IPS DF 4.7 (cell line): ENCODE measurements around the gene BRIP1.
"Not testable (repeated sequence)": the region's sequence is repeated elsewhere in the genome, so short reads cannot be mapped to it uniquely, and the experiment has no call there.

Experiments
- DNase-seq: peaks from one replicate; pipeline ENCODE4 v3.0.0-alpha.2; 2013; ENCODE audit warnings: low spot score; ENCODE audit errors: extremely low read depth

The BRIP1 gene

DNA sequence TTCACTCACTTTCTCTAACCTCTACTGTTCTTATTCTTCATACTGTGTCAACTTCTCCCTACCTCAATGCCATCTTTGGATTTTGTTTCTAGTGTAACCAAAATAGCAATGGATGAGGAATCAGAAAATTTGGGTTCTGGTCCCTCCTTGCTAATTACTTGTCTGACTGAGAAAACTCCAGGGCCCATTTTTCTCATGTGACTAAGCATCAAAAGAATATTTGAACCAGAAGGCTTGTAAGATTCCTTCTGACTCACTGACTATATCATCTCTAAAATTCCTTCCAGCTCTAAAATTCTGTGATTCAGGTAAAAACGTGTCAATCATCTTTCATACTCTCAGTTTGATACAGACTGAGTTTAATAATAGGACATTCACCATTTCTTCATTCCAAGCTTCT is 57.9 kb downstream of the BRIP1 start:
- no peak for DNase-seq

DNA sequence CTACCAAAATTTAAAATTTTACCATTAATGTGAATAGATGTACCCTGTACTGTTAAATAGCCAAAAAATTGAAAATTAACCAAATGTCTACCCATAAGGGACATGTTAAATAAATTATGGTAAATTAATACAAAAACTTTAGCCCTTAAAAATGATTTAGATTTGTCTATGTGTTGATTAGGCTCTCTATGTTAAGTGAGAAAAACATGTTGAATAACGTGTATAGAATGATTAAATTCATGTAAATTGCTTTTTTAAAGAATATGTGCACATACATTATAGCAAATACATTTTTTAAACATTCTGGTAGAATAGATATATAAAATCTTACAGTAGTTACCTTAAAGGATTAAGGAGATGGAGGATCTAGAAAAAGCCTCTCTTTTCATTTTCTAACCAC is 59.5 kb downstream of the BRIP1 start:
- no peak for DNase-seq

GRCh38 chr17:61803216-61803615 is 60.1 kb downstream of the BRIP1 start:
- no peak for DNase-seq

- no peak for DNase-seq
Measured at GRCh38 chr17:61799812-61800484, 63.4 kb downstream of the BRIP1 start.

GRCh38 chr17:61797283-61797682 is 66.0 kb downstream of the BRIP1 start:
- DNase-seq = no peak

DNA sequence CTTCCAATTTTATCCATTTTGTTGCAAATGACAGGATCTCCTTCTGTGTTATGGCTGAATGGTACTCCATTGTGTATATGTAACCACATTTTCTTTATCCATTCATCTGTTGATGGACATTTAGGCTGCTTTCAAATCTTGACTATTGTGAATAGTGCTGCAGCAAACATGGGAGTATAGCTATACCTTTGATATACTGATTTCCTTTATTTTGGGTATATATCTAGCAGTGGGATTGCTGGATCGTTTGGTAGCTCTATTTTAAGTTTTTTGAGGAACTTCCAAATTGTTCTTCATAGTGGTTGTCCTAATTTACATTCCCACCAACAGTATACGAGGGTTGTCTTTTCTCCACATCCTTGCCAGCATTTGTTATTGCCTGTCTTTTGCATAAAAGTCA is 67.8 kb downstream of the BRIP1 start:
- DNase-seq = no peak

- no peak for DNase-seq
Measured at GRCh38 chr17:61794792-61795191, 68.5 kb downstream of the BRIP1 start.

DNA sequence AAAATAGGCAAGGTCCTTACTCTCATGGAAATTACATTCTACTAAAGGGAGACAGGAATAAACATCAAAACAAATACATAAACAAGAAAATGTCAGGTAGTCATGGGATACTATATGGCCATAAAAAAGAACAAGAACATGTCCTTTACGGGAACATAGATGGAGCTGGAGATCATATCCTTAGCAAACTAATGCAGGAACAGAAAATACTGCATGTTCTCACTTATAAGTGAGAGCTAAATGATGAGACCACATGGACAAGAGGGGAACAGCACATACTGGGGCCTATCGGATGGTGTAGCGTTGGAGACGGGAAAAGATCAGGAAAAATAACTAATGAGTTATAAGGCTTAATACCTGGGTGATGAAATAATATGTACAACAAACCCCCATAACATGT is 69.1 kb downstream of the BRIP1 start:
- DNase-seq = no peak

- DNase-seq = no peak
Measured at GRCh38 chr17:61793565-61793964, 69.8 kb downstream of the BRIP1 start.

GRCh38 chr17:61789872-61790271 is 73.5 kb downstream of the BRIP1 start:
- no peak for DNase-seq

DNA sequence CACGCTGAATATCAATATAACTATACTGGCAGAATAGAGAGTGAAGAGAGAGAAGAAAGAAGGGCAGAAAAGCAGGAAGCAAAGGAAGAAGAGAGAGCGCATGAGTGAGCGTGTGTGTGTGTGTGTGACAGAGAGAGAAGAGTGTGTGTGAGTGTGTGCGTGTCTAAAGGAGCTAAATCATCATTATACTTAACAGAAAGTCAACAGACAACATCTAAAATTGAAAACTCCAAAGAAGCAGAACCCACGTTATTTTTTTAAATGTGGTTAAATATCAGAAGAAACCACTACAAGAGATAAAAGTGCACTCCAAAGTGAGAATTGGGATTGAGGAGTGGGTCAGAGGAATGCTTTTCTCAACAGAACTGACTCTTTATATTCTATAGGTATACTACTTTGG is 77.2 kb downstream of the BRIP1 start:
- no peak for DNase-seq

DNA sequence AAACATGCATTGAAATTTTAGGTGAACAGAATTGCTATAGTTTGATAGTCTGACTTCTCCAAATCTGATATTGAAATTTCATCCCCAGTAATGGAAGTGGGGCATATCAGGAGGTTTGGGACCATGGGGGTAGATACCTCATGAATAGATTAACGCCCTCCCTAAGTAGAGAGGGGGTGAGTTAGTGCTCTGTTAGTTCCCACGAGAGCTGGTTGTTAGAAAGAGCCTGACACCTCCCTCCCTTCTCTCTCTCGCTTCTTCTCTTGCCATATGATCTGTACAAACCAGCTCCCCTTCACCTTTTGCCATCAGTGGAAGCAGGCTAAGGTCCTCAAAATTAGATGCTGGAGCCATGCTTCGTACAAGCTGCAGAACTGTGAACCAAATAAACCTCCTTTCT is 78.8 kb downstream of the BRIP1 start:
- DNase-seq = no peak

DNA sequence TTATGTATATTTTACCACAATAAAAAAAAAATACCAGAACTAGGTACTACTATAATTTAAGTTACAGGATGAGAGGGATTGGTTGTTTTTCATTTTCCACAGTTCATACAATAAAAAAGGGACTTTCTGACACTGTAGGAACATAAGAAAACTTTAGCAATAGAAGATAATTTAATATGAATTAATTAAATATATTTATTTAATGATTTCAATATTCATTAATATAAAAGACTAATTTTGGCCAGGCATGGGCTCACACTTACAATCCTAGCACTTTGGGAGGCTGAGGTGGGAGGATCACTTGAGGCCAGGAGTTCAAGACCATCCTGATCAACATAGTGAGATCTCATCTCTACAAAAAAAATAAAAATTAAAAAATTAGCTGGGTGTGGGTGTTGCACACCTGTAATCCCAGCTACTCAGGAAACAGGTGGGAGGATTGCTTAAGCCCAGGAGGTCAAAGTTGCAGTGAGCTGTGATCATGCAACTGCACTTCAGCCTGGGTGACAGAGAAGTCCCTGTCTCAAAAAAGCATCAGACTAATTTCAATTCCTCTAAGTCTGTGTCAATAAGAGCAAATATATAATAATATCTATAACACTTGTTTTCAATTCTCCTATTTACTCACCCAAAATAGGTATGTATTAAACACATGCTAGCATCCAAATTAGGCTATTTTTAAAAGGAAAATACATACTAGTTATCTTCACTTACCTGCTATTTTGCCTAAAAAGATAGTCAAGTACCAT is 79.6 kb downstream of the BRIP1 start:
- no peak for DNase-seq

DNA sequence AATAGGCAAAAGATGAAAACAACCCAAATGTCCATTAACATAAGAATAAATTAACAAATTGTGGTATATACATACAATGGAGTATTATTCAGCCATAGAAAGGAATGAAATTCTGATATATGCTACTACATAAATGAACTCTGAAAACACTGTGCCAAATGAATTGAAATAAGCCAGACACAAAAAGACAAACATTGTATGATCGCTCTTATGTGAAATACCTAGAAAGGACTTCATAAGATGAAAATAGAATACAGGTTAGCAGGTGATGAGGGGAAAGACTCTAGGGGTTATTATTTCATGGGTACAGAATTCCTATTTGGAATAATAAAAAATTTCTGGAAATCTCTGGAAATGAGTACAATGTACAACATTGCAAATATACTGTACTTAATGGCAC is 80.2 kb downstream of the BRIP1 start:
- DNase-seq = no peak

DNA sequence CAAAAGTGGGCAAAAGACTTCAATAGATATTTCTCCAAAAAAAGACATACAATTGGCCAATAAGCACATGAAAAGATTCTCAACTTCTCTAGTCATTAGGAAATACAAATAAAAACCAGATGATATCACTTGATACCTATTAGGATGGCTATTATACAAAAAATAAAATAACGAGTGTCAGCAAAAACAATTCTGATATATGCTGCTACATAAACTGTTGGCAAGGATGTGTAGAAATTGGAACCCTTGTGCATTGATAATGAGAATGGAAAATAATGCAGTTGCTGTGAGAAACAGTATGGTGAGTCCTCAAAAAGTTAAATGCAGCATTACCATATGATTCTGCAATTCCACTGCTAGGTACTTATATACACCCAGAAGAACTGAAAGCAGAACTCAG is 80.6 kb downstream of the BRIP1 start:
- DNase-seq = no peak

DNA sequence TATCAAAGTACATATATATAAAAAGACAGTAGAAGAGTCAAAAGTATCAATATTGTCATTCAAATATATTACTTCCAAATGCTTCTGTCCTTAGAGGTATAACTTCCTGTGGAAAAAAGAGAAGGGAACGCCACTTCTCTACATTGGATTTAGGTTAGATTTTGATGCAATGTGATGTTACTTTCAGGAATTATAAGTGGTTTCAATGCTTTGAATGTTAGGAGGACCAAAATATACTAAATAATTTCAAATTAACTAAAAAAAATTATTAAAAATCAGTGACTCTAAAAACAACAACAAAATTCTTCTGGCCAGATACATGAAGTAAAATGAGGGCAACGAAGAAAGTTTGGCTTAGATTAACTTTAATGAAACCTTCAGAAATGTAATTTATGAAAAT is 88.0 kb downstream of the BRIP1 start:
- no peak for DNase-seq

DNA sequence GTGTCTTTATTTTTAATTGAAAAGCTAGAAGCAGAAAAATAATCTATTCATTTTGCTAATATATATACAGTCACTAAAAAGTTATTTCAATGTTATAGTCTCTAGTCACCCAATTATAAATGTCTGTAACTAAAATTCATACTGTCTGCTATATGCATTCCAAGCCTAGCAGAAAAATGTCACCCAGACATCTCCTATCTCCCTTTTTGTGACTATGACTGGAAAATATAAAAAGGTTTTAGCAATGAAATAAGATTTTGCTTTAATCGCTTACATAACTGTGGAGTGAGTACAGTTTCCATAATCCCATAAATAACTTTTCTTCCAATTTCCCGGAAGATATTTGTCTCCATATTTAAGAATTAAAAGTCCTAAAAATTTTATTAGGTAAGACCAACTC is 88.6 kb downstream of the BRIP1 start:
- no peak for DNase-seq

GRCh38 chr17:61774087-61774486 is 89.2 kb downstream of the BRIP1 start:
- DNase-seq = not testable (repeated sequence)

DNA sequence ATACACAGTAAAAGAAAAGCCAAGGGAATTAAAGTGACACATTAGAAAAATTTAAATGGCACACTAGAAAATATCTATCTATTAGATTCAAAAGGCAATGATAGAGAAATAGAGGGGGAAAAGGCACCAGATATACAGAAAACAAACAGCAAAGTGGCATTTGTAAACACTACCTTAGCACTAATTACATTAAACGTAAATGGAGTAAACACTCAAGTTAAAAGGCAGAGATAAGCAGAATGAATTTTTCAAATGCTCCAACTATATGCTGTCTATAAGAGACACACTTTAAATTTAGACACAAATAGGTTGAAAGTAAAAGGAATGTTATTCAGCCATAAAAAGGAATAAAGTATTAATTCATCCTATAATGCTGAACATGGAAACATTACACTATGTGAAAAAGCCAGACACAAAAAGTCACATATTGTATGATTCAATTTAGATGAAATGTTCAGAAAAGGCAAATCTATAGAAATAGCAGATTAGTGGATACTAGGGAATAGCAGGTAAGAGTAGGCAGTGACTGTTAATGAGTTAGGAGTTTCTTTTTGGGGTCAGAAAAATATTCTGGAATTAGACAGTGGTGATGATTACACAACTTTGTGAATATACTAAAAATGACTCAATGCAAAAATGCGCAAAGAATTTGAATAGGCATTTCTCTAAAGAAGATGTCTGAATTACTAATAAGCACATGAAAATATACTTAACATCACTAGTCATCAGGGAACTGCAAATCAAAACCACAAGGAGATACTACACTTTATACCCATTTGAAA is 92.4 kb downstream of the BRIP1 start:
- no peak for DNase-seq

- DNase-seq = no peak
Measured at GRCh38 chr17:61770043-61770442, 93.3 kb downstream of the BRIP1 start.

- no peak for DNase-seq
Measured at GRCh38 chr17:61768405-61768804, 94.9 kb downstream of the BRIP1 start.

DNA sequence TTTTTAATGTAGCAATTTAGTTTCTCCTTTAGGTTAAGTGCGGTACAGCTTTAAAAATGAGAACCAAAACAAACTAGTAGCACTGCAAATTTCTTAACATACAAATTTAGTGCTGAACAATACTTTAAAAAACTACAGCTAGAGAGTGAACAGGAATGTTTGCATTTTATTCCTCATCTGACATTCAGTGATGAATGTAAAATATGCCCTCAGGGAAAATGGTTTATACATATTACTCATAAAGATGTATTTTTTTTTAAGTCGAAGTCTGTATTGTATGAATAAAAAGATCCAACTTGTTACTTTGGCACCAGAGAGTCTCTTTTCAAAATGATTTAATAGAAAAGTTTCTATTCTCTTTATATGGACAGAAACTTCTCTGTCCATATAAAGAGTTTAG is 96.8 kb downstream of the BRIP1 start:
- DNase-seq = no peak
